ENCODE data around the gene FFAR1.

DNA sequence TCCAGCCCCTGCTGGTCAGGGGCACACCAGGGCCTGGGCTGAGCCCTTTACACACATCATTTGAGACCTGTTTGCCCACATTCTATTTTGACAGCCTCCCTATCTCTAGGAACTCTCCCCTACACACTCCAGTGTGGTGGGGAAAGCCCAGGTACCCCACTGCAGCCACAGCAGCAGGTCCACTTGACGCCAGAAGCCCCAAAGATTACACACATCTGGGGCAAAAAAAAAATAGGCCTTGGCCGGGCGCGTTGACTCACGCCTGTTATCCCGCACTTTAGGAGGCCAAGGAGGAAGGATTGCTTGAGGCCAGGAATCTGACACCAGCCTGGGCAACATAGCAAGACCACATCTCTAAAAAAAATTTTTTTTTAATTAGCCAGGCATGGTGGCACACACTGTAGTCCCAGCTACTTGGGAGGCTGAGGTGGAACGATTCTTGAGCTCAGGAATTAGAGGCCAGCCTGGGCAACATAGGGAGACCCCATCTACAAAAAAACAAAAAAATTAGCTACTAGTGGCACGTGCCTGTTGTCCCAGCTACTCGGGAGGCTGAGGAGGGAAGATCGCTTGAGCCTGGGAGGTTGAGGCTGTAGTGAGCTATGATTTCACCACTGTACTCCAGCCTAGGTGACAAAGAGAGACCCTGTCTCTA is 36.8 kb upstream of the FFAR1 start:
- TF ChIP-seq POLR2A (IDR thresholded peaks at IDR 0.05; ENCODE audit: low read depth, low read length) (no peak), POLR2AphosphoS5 (IDR thresholded peaks at IDR 0.05; ENCODE audit: low read depth, low read length) (no peak), TAF1 (IDR thresholded peaks at IDR 0.05; ENCODE audit: borderline replicate concordance, low read depth, low read length) (no peak)

Data from GM12892 (cell line).